ENCODE measurements around the gene MTREX.

The MTREX gene

GRCh38 chr5:55437452-55437851 lies 129.7 kb downstream of the MTREX start:
- FAIRE-seq: no peak

GRCh38 chr5:55437859-55438206 lies 130.0 kb downstream of the MTREX start:
- FAIRE-seq: no peak

GRCh38 chr5:55438998-55439397 lies 131.2 kb downstream of the MTREX start:
- no peak for FAIRE-seq

GRCh38 chr5:55440188-55440646 lies 132.4 kb downstream of the MTREX start:
- FAIRE-seq: no peak

GRCh38 chr5:55441107-55441771 lies 133.4 kb downstream of the MTREX start:
- FAIRE-seq: no peak

- no peak for FAIRE-seq
These were observed 134.2 kb downstream of the MTREX start for GRCh38 chr5:55441954-55442353.

GRCh38 chr5:55445791-55446190 lies 138.0 kb downstream of the MTREX start:
- FAIRE-seq: no peak

GRCh38 chr5:55446640-55447351 lies 139.0 kb downstream of the MTREX start:
- no peak for FAIRE-seq

- FAIRE-seq: no peak
These were observed 142.4 kb downstream of the MTREX start for GRCh38 chr5:55450050-55450765.

GRCh38 chr5:55451976-55452375 lies 144.2 kb downstream of the MTREX start:
- no peak for FAIRE-seq

GRCh38 chr5:55453211-55453610 lies 145.4 kb downstream of the MTREX start:
- FAIRE-seq: peak; percentile 9

- FAIRE-seq: no peak
These were observed 146.5 kb downstream of the MTREX start for GRCh38 chr5:55454282-55454681.

GRCh38 chr5:55456216-55456895 lies 148.6 kb downstream of the MTREX start:
- FAIRE-seq: no peak

GRCh38 chr5:55459572-55459971 lies 151.8 kb downstream of the MTREX start:
- no peak for FAIRE-seq

- no peak for FAIRE-seq
These were observed 155.8 kb downstream of the MTREX start for GRCh38 chr5:55463613-55464012.

GRCh38 chr5:55467862-55468551 lies 160.2 kb downstream of the MTREX start:
- FAIRE-seq: no peak

- no peak for FAIRE-seq
These were observed 162.1 kb downstream of the MTREX start for GRCh38 chr5:55469839-55470238.

- FAIRE-seq: no peak
These were observed 162.5 kb downstream of the MTREX start for GRCh38 chr5:55470282-55470681.

GRCh38 chr5:55471468-55471867 lies 163.7 kb downstream of the MTREX start:
- FAIRE-seq: no peak

- FAIRE-seq: no peak
These were observed 164.9 kb downstream of the MTREX start for GRCh38 chr5:55472642-55473041.

All from A204.1 (cell line).